ENCODE results near the gene BPIFA1. TPM values are rescaled to one million over a fixed set of nuclear protein-coding genes. Genes with fewer than 3 reads are reported as not detected.

BPIFA1 gene
- polyA plus RNA-seq, 1 donor from 2014 or later = not detected

- Mint-ChIP-seq H3K4me1 (no peaks in the 10 kb centered on the region), H3K9me3 (no peaks in the 10 kb centered on the region), H3K27me3 (peaks cover 5% of the 10 kb centered on the region), H3K4me3 (no peak overlapping the region), H3K27ac (no peak overlapping the region), H3K36me3 (peaks cover 2% of the 10 kb centered on the region)
These were observed 43.6 kb downstream of the BPIFA1 start for GRCh38 chr20:33279261-33279910.

GRCh38 chr20:33280000-33280680, 44.3 kb downstream of the BPIFA1 start:
- Mint-ChIP-seq H3K9me3 (no peaks in the 10 kb centered on the region), H3K4me1 (no peaks in the 10 kb centered on the region), H3K27me3 (peaks cover 5% of the 10 kb centered on the region), H3K27ac (no peak overlapping the region), H3K4me3 (no peak overlapping the region), H3K36me3 (peaks cover 2% of the 10 kb centered on the region)

GRCh38 chr20:33280775-33281174, 45.0 kb downstream of the BPIFA1 start:
- H3K27ac Mint-ChIP-seq = no peak overlapping the region
- no peaks in the 10 kb centered on the region for H3K4me1 Mint-ChIP-seq
- peaks cover 5% of the 10 kb centered on the region for H3K27me3 Mint-ChIP-seq

GRCh38 chr20:33281550-33282146, 45.9 kb downstream of the BPIFA1 start:
- H3K27me3 Mint-ChIP-seq = peaks cover 5% of the 10 kb centered on the region
- no peak overlapping the region for H3K27ac Mint-ChIP-seq
- peaks cover 2% of the 10 kb centered on the region for H3K36me3 Mint-ChIP-seq
- no peaks in the 10 kb centered on the region for H3K4me1 Mint-ChIP-seq
- no peaks in the 10 kb centered on the region for H3K9me3 Mint-ChIP-seq
- H3K4me3 Mint-ChIP-seq = no peak overlapping the region

More at GRCh38 chr20:33280775-33281174, 45.0 kb downstream of the BPIFA1 start:
- H3K4me3 Mint-ChIP-seq = no peak overlapping the region
- peaks cover 2% of the 10 kb centered on the region for H3K36me3 Mint-ChIP-seq
- H3K9me3 Mint-ChIP-seq = no peaks in the 10 kb centered on the region

GRCh38 chr20:33282196-33282934, 46.6 kb downstream of the BPIFA1 start:
- no peak overlapping the region for H3K4me3 Mint-ChIP-seq
- H3K36me3 Mint-ChIP-seq = peaks cover 2% of the 10 kb centered on the region
- H3K4me1 Mint-ChIP-seq = no peaks in the 10 kb centered on the region
- H3K9me3 Mint-ChIP-seq = peaks cover 0 to 2% (median 0%) of the 10 kb centered on the region in 3 donors
- peaks cover 5% of the 10 kb centered on the region for H3K27me3 Mint-ChIP-seq
- H3K27ac Mint-ChIP-seq = no peak overlapping the region

- H3K27me3 Mint-ChIP-seq = peaks cover 5% of the 10 kb centered on the region
- H3K9me3 Mint-ChIP-seq = peaks cover 0 to 2% (median 0%) of the 10 kb centered on the region in 3 donors
- no peaks in the 10 kb centered on the region for H3K4me1 Mint-ChIP-seq
- no peak within 1 kb of the TSS for H3K4me3 Mint-ChIP-seq
- no peak within 1 kb of the TSS for H3K27ac Mint-ChIP-seq
- peaks cover 2% of the 10 kb centered on the region for H3K36me3 Mint-ChIP-seq
These were observed 47.3 kb downstream of the BPIFA1 start, which contains the start of gene BPIFB1 for GRCh38 chr20:33282991-33283555. TSS of gene BPIFB1 (plus strand) at chr20:33283214. CDS start at chr20:33286074, 2,860 bp downstream.

GRCh38 chr20:33284284-33284683, 48.5 kb downstream of the BPIFA1 start:
- no peak overlapping the region for H3K4me3 Mint-ChIP-seq
- H3K27me3 Mint-ChIP-seq = peaks cover 5% of the 10 kb centered on the region
- H3K4me1 Mint-ChIP-seq = no peaks in the 10 kb centered on the region
- H3K9me3 Mint-ChIP-seq = peaks cover 0 to 2% (median 0%) of the 10 kb centered on the region in 3 donors
- peaks cover 2% of the 10 kb centered on the region for H3K36me3 Mint-ChIP-seq
- H3K27ac Mint-ChIP-seq = no peak overlapping the region

- H3K9me3 Mint-ChIP-seq = peaks cover 0 to 2% (median 0%) of the 10 kb centered on the region in 3 donors
- H3K27me3 Mint-ChIP-seq = peaks cover 4% of the 10 kb centered on the region
- H3K36me3 Mint-ChIP-seq = peaks cover 2% of the 10 kb centered on the region
- H3K4me1 Mint-ChIP-seq = no peaks in the 10 kb centered on the region
- no peak overlapping the region for H3K4me3 Mint-ChIP-seq
- no peak overlapping the region for H3K27ac Mint-ChIP-seq
These were observed 49.1 kb downstream of the BPIFA1 start for GRCh38 chr20:33284937-33285336.

- Mint-ChIP-seq H3K9me3 (peaks cover 0 to 2% (median 0%) of the 10 kb centered on the region in 3 donors), H3K27ac (no peak overlapping the region), H3K4me1 (no peaks in the 10 kb centered on the region), H3K27me3 (peaks cover 2% of the 10 kb centered on the region), H3K4me3 (no peak overlapping the region), H3K36me3 (peaks cover 2% of the 10 kb centered on the region)
These were observed 50.2 kb downstream of the BPIFA1 start for GRCh38 chr20:33285861-33286495.

GRCh38 chr20:33287884-33288283, 52.1 kb downstream of the BPIFA1 start:
- H3K9me3 Mint-ChIP-seq = peaks cover 0 to 2% (median 0%) of the 10 kb centered on the region in 3 donors
- H3K27me3 Mint-ChIP-seq = peaks cover 3% of the 10 kb centered on the region
- no peaks in the 10 kb centered on the region for H3K4me1 Mint-ChIP-seq
- no peak overlapping the region for H3K27ac Mint-ChIP-seq
- H3K4me3 Mint-ChIP-seq = no peak overlapping the region
- H3K36me3 Mint-ChIP-seq = no peaks in the 10 kb centered on the region

- Mint-ChIP-seq H3K27ac (peak overlapping the region in 1 of 3 donors; percentile 10), H3K4me3 (no peak overlapping the region), H3K4me1 (no peaks in the 10 kb centered on the region), H3K27me3 (peaks cover 1% of the 10 kb centered on the region), H3K36me3 (no peaks in the 10 kb centered on the region), H3K9me3 (peaks cover 0 to 2% (median 0%) of the 10 kb centered on the region in 3 donors)
These were observed 55.1 kb downstream of the BPIFA1 start for GRCh38 chr20:33290852-33291251.

GRCh38 chr20:33291416-33291815, 55.6 kb downstream of the BPIFA1 start:
- Mint-ChIP-seq H3K27me3 (peaks cover 1% of the 10 kb centered on the region), H3K36me3 (no peaks in the 10 kb centered on the region), H3K4me1 (no peaks in the 10 kb centered on the region), H3K27ac (no peak overlapping the region), H3K4me3 (no peak overlapping the region), H3K9me3 (peaks cover 0 to 2% (median 0%) of the 10 kb centered on the region in 3 donors)

GRCh38 chr20:33291830-33292355, 56.1 kb downstream of the BPIFA1 start:
- no peaks in the 10 kb centered on the region for H3K36me3 Mint-ChIP-seq
- H3K9me3 Mint-ChIP-seq = no peaks in the 10 kb centered on the region
- H3K27me3 Mint-ChIP-seq = peaks cover 1% of the 10 kb centered on the region
- no peaks in the 10 kb centered on the region for H3K4me1 Mint-ChIP-seq
- H3K4me3 Mint-ChIP-seq = no peak overlapping the region
- H3K27ac Mint-ChIP-seq = no peak overlapping the region

Data from IgD-negative memory B cell (primary cell).